ENCODE measurements around the gene VGLL4.
A peak's percentile ranks its signal among the peaks of the same experiment; 100 is the strongest.

DNA sequence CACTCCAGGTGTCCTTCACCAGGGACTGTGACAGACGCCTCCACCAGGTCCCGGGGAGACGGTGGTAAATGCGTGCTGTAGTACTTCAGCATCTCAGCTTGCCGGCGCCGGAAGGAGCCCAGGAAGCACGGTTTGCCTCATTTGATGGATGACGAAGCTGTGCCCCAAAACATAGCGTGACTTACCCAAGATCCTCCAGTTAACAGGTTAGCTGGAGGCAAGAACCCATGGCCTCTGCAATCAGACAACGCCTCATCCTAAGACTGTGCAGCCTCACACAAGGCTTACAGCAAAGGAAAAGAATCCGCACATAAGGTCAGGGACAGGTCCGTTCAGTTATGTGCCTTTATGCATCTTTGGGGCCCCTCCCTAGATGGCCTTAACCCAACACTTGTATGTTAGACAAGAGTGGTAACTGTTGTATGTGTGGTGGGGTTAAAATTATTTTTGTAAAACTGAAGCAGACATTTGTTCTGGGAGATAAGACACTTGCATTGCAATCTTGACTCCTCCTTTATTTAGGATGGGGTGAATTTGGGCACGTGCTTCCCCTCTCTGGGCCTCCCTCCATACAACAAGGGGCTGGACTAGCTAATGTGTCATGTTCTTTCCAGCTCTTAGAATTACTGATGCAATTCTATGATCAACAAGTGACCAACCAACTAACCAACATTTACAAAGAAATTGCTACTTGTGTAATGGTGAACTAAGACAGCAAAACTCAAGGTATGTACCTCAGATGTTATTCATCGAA is 39.4 kb downstream of the VGLL4 start:
- TF ChIP-seq, protein P1, sequence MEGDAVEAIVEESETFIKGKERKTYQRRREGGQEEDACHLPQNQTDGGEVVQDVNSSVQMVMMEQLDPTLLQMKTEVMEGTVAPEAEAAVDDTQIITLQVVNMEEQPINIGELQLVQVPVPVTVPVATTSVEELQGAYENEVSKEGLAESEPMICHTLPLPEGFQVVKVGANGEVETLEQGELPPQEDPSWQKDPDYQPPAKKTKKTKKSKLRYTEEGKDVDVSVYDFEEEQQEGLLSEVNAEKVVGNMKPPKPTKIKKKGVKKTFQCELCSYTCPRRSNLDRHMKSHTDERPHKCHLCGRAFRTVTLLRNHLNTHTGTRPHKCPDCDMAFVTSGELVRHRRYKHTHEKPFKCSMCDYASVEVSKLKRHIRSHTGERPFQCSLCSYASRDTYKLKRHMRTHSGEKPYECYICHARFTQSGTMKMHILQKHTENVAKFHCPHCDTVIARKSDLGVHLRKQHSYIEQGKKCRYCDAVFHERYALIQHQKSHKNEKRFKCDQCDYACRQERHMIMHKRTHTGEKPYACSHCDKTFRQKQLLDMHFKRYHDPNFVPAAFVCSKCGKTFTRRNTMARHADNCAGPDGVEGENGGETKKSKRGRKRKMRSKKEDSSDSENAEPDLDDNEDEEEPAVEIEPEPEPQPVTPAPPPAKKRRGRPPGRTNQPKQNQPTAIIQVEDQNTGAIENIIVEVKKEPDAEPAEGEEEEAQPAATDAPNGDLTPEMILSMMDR (conservative IDR thresholded peaks at IDR 0.05; ENCODE audit: low read depth, low read length), result no peak
- TF ChIP-seq, protein P2, sequence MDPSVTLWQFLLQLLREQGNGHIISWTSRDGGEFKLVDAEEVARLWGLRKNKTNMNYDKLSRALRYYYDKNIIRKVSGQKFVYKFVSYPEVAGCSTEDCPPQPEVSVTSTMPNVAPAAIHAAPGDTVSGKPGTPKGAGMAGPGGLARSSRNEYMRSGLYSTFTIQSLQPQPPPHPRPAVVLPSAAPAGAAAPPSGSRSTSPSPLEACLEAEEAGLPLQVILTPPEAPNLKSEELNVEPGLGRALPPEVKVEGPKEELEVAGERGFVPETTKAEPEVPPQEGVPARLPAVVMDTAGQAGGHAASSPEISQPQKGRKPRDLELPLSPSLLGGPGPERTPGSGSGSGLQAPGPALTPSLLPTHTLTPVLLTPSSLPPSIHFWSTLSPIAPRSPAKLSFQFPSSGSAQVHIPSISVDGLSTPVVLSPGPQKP (IDR thresholded peaks at IDR 0.05; ENCODE audit: borderline replicate concordance, low read depth, low read length), result no peak
- TF ChIP-seq MAZ (IDR thresholded peaks at IDR 0.05; ENCODE audit: borderline replicate concordance, low read depth, low read length), result no peak
- TF ChIP-seq POLR2A (IDR thresholded peaks at IDR 0.05; ENCODE audit: low read depth, low read length), result no peak
- TF ChIP-seq RFX5 (IDR thresholded peaks at IDR 0.05; ENCODE audit: low read depth, low read length), result no peak
- no peak for TF ChIP-seq RCOR1 (IDR thresholded peaks at IDR 0.05; ENCODE audit: insufficient replicate concordance, low read length)
- TF ChIP-seq NFE2L2 (IDR thresholded peaks at IDR 0.05; ENCODE audit: low read depth, low read length), result no peak
- peak; percentile 95 for TF ChIP-seq CEBPB (IDR thresholded peaks at IDR 0.05; ENCODE audit: low read depth, low read length)
- 0 out of 2 replicates have a peak, but pooled peaks have one; percentile 28 for TF ChIP-seq MXI1 (IDR thresholded peaks at IDR 0.05; ENCODE audit: borderline replicate concordance, low read depth, low read length)

Measured in IMR-90 (cell line).